Gastroesophageal sphincter (tissue), 3 donors: ENCODE data around the gene CPT1A.

Experiments
- EP300 ChIP-seq: sonication (generic); formaldehyde crosslinking; IDR thresholded peaks from one replicate; pipeline ENCODE4 v1.6.1; 2017; ENCODE audit warnings: antibody characterized with exemption, mild to moderate bottlenecking
- POLR2A ChIP-seq, 2 donors: fragments of 450-650 bp; IDR thresholded peaks; one replicate each; pipeline ENCODE4 v1.6.1; 2017; ENCODE audit warnings: antibody characterized with exemption in 2 of 2, mild to moderate bottlenecking in 2 of 2, moderate library complexity in 1 of 2
- POLR2AphosphoS5 ChIP-seq: sonication (generic); formaldehyde crosslinking; IDR thresholded peaks from one replicate; pipeline ENCODE4 v1.6.1; 2017; ENCODE audit warnings: antibody characterized with exemption
- TF ChIP-seq, protein P1 (sequence below), 4 experiments: fragments of 200-600 bp in 2 of 4; fragments of 450-650 bp in 2 of 4; sonication (generic) in 1 of 4; IDR thresholded peaks; one replicate each; pipeline ENCODE4 v1.5.1; 2017 to 2019; ENCODE audit warnings: antibody characterized with exemption in 4 of 4, mild to moderate bottlenecking in 2 of 4, moderate library complexity in 2 of 4

DNA sequence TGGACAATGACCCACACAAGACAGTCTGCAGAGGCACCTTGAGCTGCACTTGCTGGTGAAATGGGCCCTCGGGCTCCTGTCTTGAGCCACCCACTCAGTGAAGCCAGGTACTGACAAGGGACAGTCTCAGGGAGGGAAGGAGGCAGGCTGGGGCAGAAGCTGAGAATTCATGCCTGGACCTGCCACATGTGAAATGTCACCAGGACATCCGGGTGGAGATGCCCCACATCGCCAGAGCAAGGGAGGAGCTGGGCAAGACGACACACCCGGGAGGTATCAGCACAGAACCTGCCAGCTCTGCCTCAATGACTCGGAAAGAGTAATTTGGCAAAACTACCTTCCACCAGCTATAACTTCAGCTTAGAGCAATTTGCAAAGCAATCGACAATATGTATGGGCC, 23.5 kb downstream of the CPT1A start:
- TF ChIP-seq, protein P1, sequence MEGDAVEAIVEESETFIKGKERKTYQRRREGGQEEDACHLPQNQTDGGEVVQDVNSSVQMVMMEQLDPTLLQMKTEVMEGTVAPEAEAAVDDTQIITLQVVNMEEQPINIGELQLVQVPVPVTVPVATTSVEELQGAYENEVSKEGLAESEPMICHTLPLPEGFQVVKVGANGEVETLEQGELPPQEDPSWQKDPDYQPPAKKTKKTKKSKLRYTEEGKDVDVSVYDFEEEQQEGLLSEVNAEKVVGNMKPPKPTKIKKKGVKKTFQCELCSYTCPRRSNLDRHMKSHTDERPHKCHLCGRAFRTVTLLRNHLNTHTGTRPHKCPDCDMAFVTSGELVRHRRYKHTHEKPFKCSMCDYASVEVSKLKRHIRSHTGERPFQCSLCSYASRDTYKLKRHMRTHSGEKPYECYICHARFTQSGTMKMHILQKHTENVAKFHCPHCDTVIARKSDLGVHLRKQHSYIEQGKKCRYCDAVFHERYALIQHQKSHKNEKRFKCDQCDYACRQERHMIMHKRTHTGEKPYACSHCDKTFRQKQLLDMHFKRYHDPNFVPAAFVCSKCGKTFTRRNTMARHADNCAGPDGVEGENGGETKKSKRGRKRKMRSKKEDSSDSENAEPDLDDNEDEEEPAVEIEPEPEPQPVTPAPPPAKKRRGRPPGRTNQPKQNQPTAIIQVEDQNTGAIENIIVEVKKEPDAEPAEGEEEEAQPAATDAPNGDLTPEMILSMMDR (IDR thresholded peaks at IDR 0.05): no peak
- TF ChIP-seq POLR2A (IDR thresholded peaks at IDR 0.05) (no peak), POLR2AphosphoS5 (no peak), EP300 (no peak)
